Endodermal cell (in vitro differentiated cells): ENCODE measurements around the gene WDR87. TPM values are rescaled to one million over a fixed set of nuclear protein-coding genes. Genes with fewer than 3 reads are reported as not detected.

Source experiments
- DNase-seq: peaks from one replicate; pipeline ENCODE4 v3.0.0-alpha.2; 2017
- H3K27ac ChIP-seq: 2 replicates; pipeline ENCODE4 v1.5.1; 2013; ENCODE audit warnings: mild to moderate bottlenecking, low read depth, low read length, moderate library complexity
- H3K27me3 ChIP-seq: 2 replicates; pipeline ENCODE4 v1.6.1; 2013; ENCODE audit warnings: mild to moderate bottlenecking, low read length, moderate library complexity; ENCODE audit not compliant: insufficient read depth, control insufficient read depth, poor library complexity, severe bottlenecking
- H3K36me3 ChIP-seq: 2 replicates; pipeline ENCODE4 v1.7.0; 2013; ENCODE audit warnings: mild to moderate bottlenecking, low read length, moderate library complexity; ENCODE audit not compliant: control insufficient read depth, insufficient read depth
- H3K4me1 ChIP-seq: one replicate; pipeline ENCODE4 v1.7.0; 2013; ENCODE audit warnings: low read length; ENCODE audit not compliant: control insufficient read depth, insufficient read depth
- H3K4me3 ChIP-seq: 2 replicates; pipeline ENCODE4 v1.5.1; 2013; ENCODE audit warnings: mild to moderate bottlenecking, low read length, moderate library complexity
- H3K9ac ChIP-seq: 2 replicates; pipeline ENCODE4 v1.6.1; 2013; ENCODE audit warnings: mild to moderate bottlenecking, low read length, moderate library complexity; ENCODE audit not compliant: poor library complexity, severe bottlenecking; ENCODE audit errors: extremely low read depth
- H3K9me3 ChIP-seq: 2 replicates; pipeline ENCODE4 v1.6.1; 2013; ENCODE audit warnings: mild to moderate bottlenecking, low read length, moderate library complexity; ENCODE audit not compliant: control insufficient read depth
- H3K27ac Mint-ChIP-seq: 2 replicates; pipeline ENCODE4 v1.8.0; 2020; ENCODE audit warnings: mixed read lengths
- H3K27me3 Mint-ChIP-seq: 2 replicates; pipeline ENCODE4 v1.8.0; 2021; ENCODE audit warnings: mild to moderate bottlenecking, mixed read lengths; ENCODE audit not compliant: insufficient read depth
- H3K36me3 Mint-ChIP-seq: 2 replicates; pipeline ENCODE4 v1.8.0; 2020; ENCODE audit warnings: low read depth, mixed read lengths
- H3K4me1 Mint-ChIP-seq: 2 replicates; pipeline ENCODE4 v1.8.0; 2020; ENCODE audit warnings: mixed read lengths
- H3K4me3 Mint-ChIP-seq: 2 replicates; pipeline ENCODE4 v1.8.0; 2020; ENCODE audit warnings: mild to moderate bottlenecking, moderate library complexity, mixed read lengths
- H3K9me3 Mint-ChIP-seq: 2 replicates; pipeline ENCODE4 v1.8.0; 2020; ENCODE audit warnings: mild to moderate bottlenecking, mixed read lengths
- CTCF ChIP-seq: fragments of 200-600 bp; sonication (generic); conservative IDR thresholded peaks from 2 replicates; pipeline ENCODE4 v1.5.0; 2021; ENCODE audit warnings: antibody characterized with exemption, mild to moderate bottlenecking
- WGBS, 2 experiments: methylation state at CpG; one replicate each; pipeline versions ENCODE4 v1.1.5 to v1.1.7; 2013; ENCODE audit warnings: missing lambda C conversion rate in 2 of 2, mixed read lengths in 1 of 2; ENCODE audit not compliant: insufficient coverage in 1 of 2, insufficient read length in 1 of 2; 5-methylcytosine and 5-hydroxymethylcytosine counted together
- total RNA-seq, 2 donors: library from RNA; stranded (reverse); fragmentation: NEBNext Ultra II Directional in 1 of 2; extraction: Animal tissue kit (Norgen Biotek cat#: 25700) in 1 of 2; gene quantifications; 2 replicates in 1 of 2; 3 replicates in 1 of 2; pipeline ENCODE4 v1.2.1, GENCODE V29; 2021

WDR87 gene
- total RNA-seq, 2 donors from 2014 or later = not detected

GRCh38 chr19:37907735-37908455 is 1.5 kb upstream of the WDR87 start:
- H3K36me3 ChIP-seq = no peaks in the 10 kb centered on the region
- no peak overlapping the region for H3K27ac Mint-ChIP-seq
- H3K4me1 Mint-ChIP-seq = peaks cover 25% of the 10 kb centered on the region
- no peaks in the 10 kb centered on the region for H3K27me3 Mint-ChIP-seq
- no peaks in the 10 kb centered on the region for H3K27me3 ChIP-seq
- no peaks in the 10 kb centered on the region for H3K9me3 ChIP-seq
- H3K4me3 Mint-ChIP-seq = peak overlapping the region; percentile 89
- DNase-seq = no peak
- WGBS, 2 experiments = 41 to 42% methylated on average over 9 to 13 of the region's 13 CpGs
- H3K4me1 ChIP-seq = peaks cover 4% of the 10 kb centered on the region
- peak overlapping the region; percentile 92 for H3K9ac ChIP-seq
- H3K4me3 ChIP-seq = peak overlapping the region; percentile 84
- no peak for TF ChIP-seq CTCF
- no peak overlapping the region for H3K27ac ChIP-seq
- no peaks in the 10 kb centered on the region for H3K9me3 Mint-ChIP-seq
- peaks cover 5% of the 10 kb centered on the region for H3K36me3 Mint-ChIP-seq

GRCh38 chr19:37906869-37907734 is 708 bp upstream of the WDR87 start, which contains the start of gene SIPA1L3:
Gene SIPA1L3, plus strand, starts transcription at chr19:37907208. Its CDS starts 174,358 bp downstream, at chr19:38081566.
- H3K9ac ChIP-seq = peak within 1 kb of the TSS; percentile 92
- DNase-seq = peak; percentile 99
- WGBS, 2 experiments = 0% methylated on average over 48 to 95 of the region's 95 CpGs
- peak within 1 kb of the TSS; percentile 84 for H3K4me3 ChIP-seq
- peaks cover 4% of the 10 kb centered on the region for H3K4me1 ChIP-seq
- H3K36me3 ChIP-seq = no peaks in the 10 kb centered on the region
- peaks cover 5% of the 10 kb centered on the region for H3K36me3 Mint-ChIP-seq
- no peak for TF ChIP-seq CTCF
- peak within 1 kb of the TSS; percentile 55 for H3K27ac ChIP-seq
- H3K4me3 Mint-ChIP-seq = peak within 1 kb of the TSS; percentile 89
- H3K27me3 ChIP-seq = no peaks in the 10 kb centered on the region
- H3K27me3 Mint-ChIP-seq = no peaks in the 10 kb centered on the region
- H3K27ac Mint-ChIP-seq = peak within 1 kb of the TSS; percentile 99
- H3K9me3 Mint-ChIP-seq = no peaks in the 10 kb centered on the region
- peaks cover 28% of the 10 kb centered on the region for H3K4me1 Mint-ChIP-seq
- H3K9me3 ChIP-seq = no peaks in the 10 kb centered on the region

GRCh38 chr19:37903096-37903495 is 3.3 kb downstream of the WDR87 start:
- H3K9me3 ChIP-seq = no peaks in the 10 kb centered on the region
- Mint-ChIP-seq H3K9me3 (no peaks in the 10 kb centered on the region), H3K27me3 (no peaks in the 10 kb centered on the region), H3K36me3 (no peaks in the 10 kb centered on the region), H3K27ac (no peak overlapping the region), H3K4me1 (peaks cover 16% of the 10 kb centered on the region), H3K4me3 (no peak overlapping the region)
- H3K27me3 ChIP-seq = no peaks in the 10 kb centered on the region
- no peak for DNase-seq
- no peaks in the 10 kb centered on the region for H3K36me3 ChIP-seq
- peaks cover 4% of the 10 kb centered on the region for H3K4me1 ChIP-seq
- H3K9ac ChIP-seq = no peak overlapping the region
- no peak overlapping the region for H3K27ac ChIP-seq
- WGBS, 2 experiments = 97 to 100% methylated on average over 1 to 2 of the region's 2 CpGs
- H3K4me3 ChIP-seq = no peak overlapping the region
- no peak for TF ChIP-seq CTCF
